Fibroblast of skin of abdomen (primary cell): Measurements from ENCODE around the gene RRP9. TPM values are rescaled to one million over a fixed set of nuclear protein-coding genes. Genes with fewer than 3 reads are reported as not detected.
"Not testable (repeated sequence)": the region's sequence is repeated elsewhere in the genome, so short reads cannot be mapped to it uniquely, and the experiment has no call there.

Experiments
- DNase-seq: peaks from one replicate; pipeline ENCODE4 v3.0.0-alpha.2; 2013
- polyA plus RNA-seq, 2 experiments: library from polyadenylated mRNA; unstranded; fragments of 120-200 nt; gene quantifications; one replicate each; pipeline ENCODE4 v1.2.1, GENCODE V29; 2013; ENCODE audit not compliant: insufficient read length in 2 of 2

RRP9 gene
- 26.2 TPM for polyA plus RNA-seq (2013, experiment 1 of 2; ENCODE audit: insufficient read length)
- polyA plus RNA-seq (2013, experiment 2 of 2; ENCODE audit: insufficient read length): 25.6 TPM

- peak; percentile 100 for DNase-seq
Measured at GRCh38 chr3:51941798-51942602, at the start of gene RRP9, which contains the start of gene PARP3. RRP9 (minus strand) TSS chr3:51941904; CDS start chr3:51941867, 37 bp downstream. PARP3 (plus strand) TSS chr3:51942363; CDS start chr3:51943356, 993 bp downstream.

GRCh38 chr3:51990501-51990971 lies 48.8 kb upstream of the RRP9 start:
- DNase-seq: not testable (repeated sequence)

GRCh38 chr3:51988286-51989146 lies 46.8 kb upstream of the RRP9 start:
- DNase-seq: no peak

- DNase-seq: no peak
Measured at GRCh38 chr3:51987568-51987967, 45.9 kb upstream of the RRP9 start.

GRCh38 chr3:51986010-51986947 lies 44.6 kb upstream of the RRP9 start:
- DNase-seq: no peak

GRCh38 chr3:51985063-51985462 lies 43.4 kb upstream of the RRP9 start:
- no peak for DNase-seq

- DNase-seq: no peak
Measured at GRCh38 chr3:51984269-51984647, 42.6 kb upstream of the RRP9 start.

GRCh38 chr3:51983578-51984268 lies 42.0 kb upstream of the RRP9 start:
- DNase-seq: no peak

GRCh38 chr3:51982838-51983577 lies 41.3 kb upstream of the RRP9 start, which contains the start of gene ACY1:
ACY1 (plus strand) TSS chr3:51983535; CDS start chr3:51984065, 530 bp downstream.
- peak; percentile 78 for DNase-seq

- no peak for DNase-seq
Measured at GRCh38 chr3:51982352-51982837, 40.7 kb upstream of the RRP9 start.

GRCh38 chr3:51980253-51980652 lies 38.5 kb upstream of the RRP9 start:
- DNase-seq: no peak

GRCh38 chr3:51978143-51978502 lies 36.4 kb upstream of the RRP9 start:
- no peak for DNase-seq

- no peak for DNase-seq
Measured at GRCh38 chr3:51977446-51978142, 35.9 kb upstream of the RRP9 start.

GRCh38 chr3:51975852-51976549 lies 34.3 kb upstream of the RRP9 start:
- DNase-seq: peak; percentile 64

GRCh38 chr3:51974963-51975851 lies 33.5 kb upstream of the RRP9 start, which contains the start of gene ABHD14A:
ABHD14A (plus strand) TSS chr3:51975064; CDS start chr3:51975136, 72 bp downstream.
- peak; percentile 65 for DNase-seq

GRCh38 chr3:51974277-51974962 lies 32.7 kb upstream of the RRP9 start:
- no peak for DNase-seq

- DNase-seq: no peak
Measured at GRCh38 chr3:51971350-51971749, 29.6 kb upstream of the RRP9 start.
